Measurements from ENCODE around the gene CTNND1.

CTNND1 gene

GRCh38 chr11:57786436-57786835 lies 24.8 kb downstream of the CTNND1 start:
- DNase-seq (ENCODE audit: low read depth in 1 of 2, low spot score in 1 of 2), result peak in 1 of 2 experiments; percentile 70
- TF ChIP-seq JUND (IDR thresholded peaks at IDR 0.05; ENCODE audit: low read depth), result no peak
- in situ Hi-C loops (cut with HindIII; ENCODE audit: low pct_unique_long_range_greater_than_20kb, low sequenced_read_pairs), result no loop called here

GRCh38 chr11:57787006-57787604 lies 25.5 kb downstream of the CTNND1 start:
- no peak for TF ChIP-seq JUND (IDR thresholded peaks at IDR 0.05; ENCODE audit: low read depth)
- DNase-seq (ENCODE audit: low read depth in 1 of 2, low spot score in 1 of 2), result no peak
- in situ Hi-C loops (cut with HindIII; ENCODE audit: low pct_unique_long_range_greater_than_20kb, low sequenced_read_pairs), result no loop called here

GRCh38 chr11:57787920-57788702 lies 26.5 kb downstream of the CTNND1 start:
- in situ Hi-C loops (cut with HindIII; ENCODE audit: low pct_unique_long_range_greater_than_20kb, low sequenced_read_pairs), result no loop called here
- no peak for DNase-seq (ENCODE audit: low read depth in 1 of 2, low spot score in 1 of 2)
- TF ChIP-seq JUND (IDR thresholded peaks at IDR 0.05; ENCODE audit: low read depth), result no peak

GRCh38 chr11:57788703-57789088 lies 27.1 kb downstream of the CTNND1 start:
- DNase-seq (ENCODE audit: low read depth in 1 of 2, low spot score in 1 of 2), result no peak
- in situ Hi-C loops (cut with HindIII; ENCODE audit: low pct_unique_long_range_greater_than_20kb, low sequenced_read_pairs), result no loop called here

GRCh38 chr11:57791321-57792059 lies 29.9 kb downstream of the CTNND1 start:
- no peak for DNase-seq (ENCODE audit: low read depth in 1 of 2, low spot score in 1 of 2)
- TF ChIP-seq JUND (IDR thresholded peaks at IDR 0.05; ENCODE audit: low read depth), result no peak
- in situ Hi-C loops (cut with HindIII; ENCODE audit: low pct_unique_long_range_greater_than_20kb, low sequenced_read_pairs), result no loop called here

More at GRCh38 chr11:57788703-57789088, 27.1 kb downstream of the CTNND1 start:
- TF ChIP-seq JUND (IDR thresholded peaks at IDR 0.05; ENCODE audit: low read depth), result no peak

- no peak for TF ChIP-seq JUND (IDR thresholded peaks at IDR 0.05; ENCODE audit: low read depth)
- DNase-seq (ENCODE audit: low read depth in 1 of 2, low spot score in 1 of 2), result peak in 1 of 2 experiments; percentile 45
- in situ Hi-C loops (cut with HindIII; ENCODE audit: low pct_unique_long_range_greater_than_20kb, low sequenced_read_pairs), result no loop called here
These were observed 30.5 kb downstream of the CTNND1 start for GRCh38 chr11:57792060-57792541.

GRCh38 chr11:57792870-57793269 lies 31.3 kb downstream of the CTNND1 start:
- no peak for TF ChIP-seq JUND (IDR thresholded peaks at IDR 0.05; ENCODE audit: low read depth)
- in situ Hi-C loops (cut with HindIII; ENCODE audit: low pct_unique_long_range_greater_than_20kb, low sequenced_read_pairs), result no loop called here
- peak in 1 of 2 experiments; percentile 42 for DNase-seq (ENCODE audit: low read depth in 1 of 2, low spot score in 1 of 2)

- in situ Hi-C loops (cut with HindIII; ENCODE audit: low pct_unique_long_range_greater_than_20kb, low sequenced_read_pairs), result no loop called here
- no peak for TF ChIP-seq JUND (IDR thresholded peaks at IDR 0.05; ENCODE audit: low read depth)
- DNase-seq (ENCODE audit: low read depth in 1 of 2, low spot score in 1 of 2), result no peak
These were observed 31.9 kb downstream of the CTNND1 start for GRCh38 chr11:57793351-57794115.

- in situ Hi-C loops (cut with HindIII; ENCODE audit: low pct_unique_long_range_greater_than_20kb, low sequenced_read_pairs), result no loop called here
- DNase-seq (ENCODE audit: low read depth in 1 of 2, low spot score in 1 of 2), result peak; percentile 41 to 87
These were observed 37.4 kb downstream of the CTNND1 start for GRCh38 chr11:57798905-57799559.

GRCh38 chr11:57800444-57801182 lies 39.0 kb downstream of the CTNND1 start:
- DNase-seq (ENCODE audit: low read depth in 1 of 2, low spot score in 1 of 2), result peak; percentile 73 to 99
- peak; percentile 80 for TF ChIP-seq JUND (IDR thresholded peaks at IDR 0.05; ENCODE audit: low read depth)
- in situ Hi-C loops (cut with HindIII; ENCODE audit: low pct_unique_long_range_greater_than_20kb, low sequenced_read_pairs), result no loop called here

More at GRCh38 chr11:57798905-57799559, 37.4 kb downstream of the CTNND1 start:
- no peak; the same call in 1 of the 2 replicates for TF ChIP-seq JUND (IDR thresholded peaks at IDR 0.05; ENCODE audit: low read depth)

- no peak for TF ChIP-seq JUND (IDR thresholded peaks at IDR 0.05; ENCODE audit: low read depth)
- in situ Hi-C loops (cut with HindIII; ENCODE audit: low pct_unique_long_range_greater_than_20kb, low sequenced_read_pairs), result no loop called here
- DNase-seq (ENCODE audit: low read depth in 1 of 2, low spot score in 1 of 2), result no peak
These were observed 39.5 kb downstream of the CTNND1 start for GRCh38 chr11:57801183-57801485.
